CD4-positive, alpha-beta T cell treated with Interleukin-17A for 1 hour (primary cell): ENCODE data around the gene GRID2.
"Not testable (repeated sequence)": the region's sequence is repeated elsewhere in the genome, so short reads cannot be mapped to it uniquely, and the experiment has no call there.

ENCODE experiments used
- DNase-seq: peaks from one replicate; pipeline ENCODE4 v3.0.0-alpha.2; 2020

Gene GRID2

DNA sequence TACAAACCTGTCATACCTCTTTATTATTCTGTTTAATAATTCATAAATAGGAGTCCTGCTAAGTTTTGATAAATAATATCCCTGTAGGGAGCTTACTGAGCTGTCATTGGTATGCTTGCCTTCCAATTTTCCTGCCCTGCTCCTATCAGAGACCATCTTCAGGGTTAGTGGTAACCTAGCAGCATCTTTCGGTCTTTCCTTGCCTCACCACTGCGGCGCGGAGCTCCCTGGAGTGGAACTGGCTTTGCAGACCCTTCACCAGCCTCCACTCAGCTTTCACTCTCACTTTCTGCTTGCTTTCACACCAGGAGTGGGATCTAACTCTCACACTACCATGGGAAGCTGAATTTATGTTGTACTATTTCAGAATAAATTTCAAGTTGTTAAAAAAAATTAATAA, 1043.1 kb downstream of the GRID2 start:
- no peak for DNase-seq

DNA sequence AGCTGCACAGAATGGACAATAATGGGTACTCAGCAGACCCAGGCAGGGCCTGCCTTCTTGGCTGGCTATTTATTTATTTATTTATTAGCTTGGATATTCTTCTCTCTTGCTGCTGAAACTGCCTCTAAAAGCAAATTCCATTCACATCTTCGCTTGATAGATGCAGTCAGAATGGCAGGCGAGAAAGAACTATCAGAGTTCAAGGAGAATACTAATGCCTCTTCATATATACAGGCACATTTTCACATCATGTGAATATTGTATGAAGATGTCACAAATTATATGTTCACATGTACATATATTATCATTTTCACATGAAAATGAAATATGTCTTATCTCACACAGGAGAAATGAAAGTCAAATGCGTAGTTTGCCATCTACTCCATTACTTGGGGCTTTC, 1045.1 kb downstream of the GRID2 start:
- DNase-seq, result no peak

DNA sequence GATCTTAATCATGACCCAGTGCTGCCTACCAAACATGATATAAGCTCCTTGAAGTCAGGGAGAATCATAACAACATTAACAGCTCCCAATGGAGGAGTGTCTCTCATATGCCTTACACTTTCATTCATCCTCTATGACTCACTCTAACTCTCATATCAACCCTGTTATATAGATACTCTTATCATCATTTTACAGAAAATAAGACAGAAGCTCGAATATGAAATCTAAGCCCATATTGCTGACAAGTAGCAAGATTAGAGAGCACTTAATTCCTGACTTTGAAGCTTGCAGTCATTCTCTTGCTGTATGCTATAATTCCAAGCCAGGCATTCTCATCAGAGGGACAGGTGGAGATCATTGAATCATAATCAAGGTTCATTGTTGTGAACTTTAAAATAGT, 1048.1 kb downstream of the GRID2 start:
- no peak for DNase-seq

DNA sequence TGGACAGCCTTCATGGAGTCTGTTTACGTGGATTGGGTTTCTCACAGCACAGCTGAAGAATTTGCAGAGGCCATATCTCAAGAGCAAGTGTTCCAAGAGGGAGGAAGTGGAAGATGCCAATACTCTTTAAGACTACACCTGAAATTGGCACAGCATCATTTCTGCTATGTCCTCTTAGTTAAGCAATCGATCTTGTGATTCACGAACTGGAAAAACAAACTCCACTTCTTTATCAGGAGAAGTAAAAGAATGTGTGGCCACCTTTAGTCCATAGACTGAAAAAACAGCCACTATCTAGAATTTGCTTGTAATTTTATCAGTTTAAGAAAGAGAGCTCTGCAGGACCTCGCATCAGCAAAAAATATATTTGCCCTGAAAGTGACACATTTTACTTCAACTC, 1051.6 kb downstream of the GRID2 start:
- DNase-seq, result no peak

DNA sequence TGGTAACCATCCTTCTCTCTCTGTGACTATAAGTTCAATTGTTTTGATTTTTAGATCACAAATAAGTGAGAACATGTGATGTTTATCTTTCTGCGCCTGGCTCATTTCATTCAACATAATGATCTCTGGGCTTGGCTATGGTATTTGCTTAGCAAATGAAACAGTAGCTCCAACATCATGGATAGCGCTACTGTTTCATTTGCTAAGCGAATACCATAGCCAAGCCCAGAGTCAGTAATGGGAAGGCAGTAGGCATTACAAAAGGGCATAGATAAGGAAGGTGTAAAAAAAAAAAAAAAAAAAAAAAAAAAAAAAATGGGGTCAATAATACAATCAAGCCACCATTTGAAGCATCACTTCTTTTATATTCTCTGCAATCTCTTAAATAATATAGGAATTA, 1055.8 kb downstream of the GRID2 start:
- no peak for DNase-seq

DNA sequence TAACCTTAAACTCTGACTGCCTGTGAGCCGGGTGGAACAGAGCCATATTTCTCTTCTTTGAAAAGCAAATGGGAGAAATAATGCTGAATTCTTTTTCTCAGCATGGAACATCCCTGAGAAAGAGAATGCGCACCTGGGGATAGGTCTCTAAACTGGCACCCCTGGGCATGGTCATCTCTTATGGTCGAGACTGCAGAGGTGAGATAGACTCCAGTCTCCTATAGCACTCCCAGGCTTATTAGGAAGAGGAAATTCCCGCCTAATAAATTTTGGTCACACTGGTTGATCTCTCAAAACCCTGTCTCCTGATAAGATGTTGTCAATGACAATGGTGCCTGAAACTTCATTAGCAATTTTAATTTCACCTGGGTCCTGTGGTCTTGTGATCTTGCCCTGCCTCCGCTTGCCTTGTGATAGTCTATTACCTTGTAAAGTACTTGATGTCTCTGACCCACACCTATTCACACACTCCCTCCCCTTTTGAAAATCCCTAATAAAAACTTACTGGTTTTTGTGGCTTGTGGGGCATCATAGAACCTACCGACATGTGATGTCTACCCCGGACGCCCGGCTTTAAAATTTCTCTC, 1062.5 kb downstream of the GRID2 start:
- not testable (repeated sequence) for DNase-seq

DNA sequence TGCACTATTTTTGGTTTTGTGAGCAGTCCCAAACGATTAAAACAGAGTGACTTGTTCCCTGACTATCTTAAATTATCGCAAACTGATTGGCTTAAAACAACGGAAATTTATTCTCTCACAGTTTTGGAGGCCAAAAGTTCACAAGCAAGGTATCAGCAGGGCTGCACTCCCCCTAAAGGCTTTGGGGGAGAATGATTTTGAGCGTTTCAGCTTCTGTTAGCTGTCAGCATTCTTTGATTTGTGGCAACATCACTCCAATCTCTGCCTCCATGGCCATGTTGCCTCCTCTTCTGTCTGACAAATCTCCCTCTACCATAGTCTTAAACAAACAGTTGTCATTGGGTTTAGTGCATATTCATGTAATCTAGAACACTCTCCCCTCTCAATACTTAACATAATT, 1065.2 kb downstream of the GRID2 start:
- DNase-seq, result no peak

DNA sequence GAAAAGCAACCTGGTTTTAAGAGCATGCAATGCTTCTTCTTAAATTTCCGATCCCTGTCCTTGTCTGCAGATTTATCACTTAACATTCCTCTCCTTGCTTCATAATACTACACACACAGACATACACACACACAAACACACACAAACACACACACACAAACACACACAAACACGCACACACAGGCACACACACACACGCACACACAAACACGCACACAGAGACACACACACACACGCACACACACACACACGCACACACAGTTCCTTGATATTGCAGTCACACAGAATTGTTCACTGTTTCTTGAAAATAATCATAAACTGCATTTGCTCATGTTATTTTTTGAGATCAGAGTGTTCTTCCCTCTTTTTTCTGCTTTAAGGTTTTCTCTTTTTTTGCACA, 1066.5 kb downstream of the GRID2 start:
- DNase-seq, result no peak

DNA sequence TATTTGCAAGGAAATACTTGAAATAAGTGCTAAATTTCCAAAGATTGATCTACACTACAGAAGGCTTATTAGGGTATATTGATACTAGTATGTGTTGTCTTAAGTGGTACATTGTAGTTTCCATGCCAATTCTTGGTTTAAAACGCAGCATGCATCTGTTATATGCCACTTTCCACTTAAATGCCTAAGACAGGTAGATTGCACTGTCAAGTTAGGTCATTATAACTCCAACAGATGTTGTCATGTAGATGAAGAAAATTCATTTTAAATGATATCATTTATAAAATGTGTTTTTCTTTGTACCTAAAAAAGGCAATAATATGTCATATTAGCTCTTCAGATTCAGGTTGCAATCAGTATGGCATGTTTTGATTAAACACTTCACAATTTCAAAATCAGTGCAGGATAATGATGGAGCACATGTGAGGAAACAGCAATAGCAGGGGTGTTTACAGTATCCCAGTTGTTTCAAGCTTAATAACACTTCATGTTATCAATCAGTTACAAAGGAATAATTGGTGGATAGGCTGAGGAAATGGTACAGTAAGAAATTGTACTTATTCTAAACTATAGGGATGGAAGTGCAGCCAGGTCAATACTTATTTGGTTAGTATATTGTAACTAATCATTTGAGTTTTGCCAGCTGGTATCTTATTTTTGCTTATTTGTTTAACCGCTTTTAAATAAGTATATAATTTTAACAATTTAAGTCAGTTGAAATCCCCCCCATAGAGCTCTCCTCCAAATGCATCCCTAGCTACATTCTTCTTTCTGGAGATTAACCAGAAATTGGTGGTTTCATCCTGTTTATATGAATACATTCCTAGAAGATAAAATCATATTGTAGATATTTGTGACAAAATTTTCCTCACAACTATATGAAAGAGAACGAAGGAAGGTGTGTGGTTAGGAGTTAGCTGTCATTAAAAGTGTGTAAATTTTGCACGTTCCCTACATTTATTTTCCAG, 1070.4 kb downstream of the GRID2 start:
- DNase-seq, result no peak

DNA sequence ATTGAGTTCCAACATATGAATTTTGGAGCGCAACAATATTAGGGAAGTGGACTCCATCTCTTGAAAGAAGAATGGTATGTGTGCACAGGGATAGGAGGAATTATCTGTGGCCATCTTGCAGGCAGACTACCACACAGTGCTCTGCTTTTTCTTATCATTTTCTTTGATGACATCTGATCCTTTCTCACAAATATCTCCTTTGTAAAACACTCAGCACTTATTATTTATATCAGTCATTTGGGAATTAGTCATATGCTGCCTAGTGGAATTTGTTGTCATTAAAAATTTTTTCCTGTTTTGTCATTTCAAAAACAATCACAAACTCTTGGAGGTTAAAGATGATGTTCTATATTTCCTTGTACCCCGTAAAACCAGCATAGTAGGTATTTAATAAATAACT, 1080.5 kb downstream of the GRID2 start:
- no peak for DNase-seq

DNA sequence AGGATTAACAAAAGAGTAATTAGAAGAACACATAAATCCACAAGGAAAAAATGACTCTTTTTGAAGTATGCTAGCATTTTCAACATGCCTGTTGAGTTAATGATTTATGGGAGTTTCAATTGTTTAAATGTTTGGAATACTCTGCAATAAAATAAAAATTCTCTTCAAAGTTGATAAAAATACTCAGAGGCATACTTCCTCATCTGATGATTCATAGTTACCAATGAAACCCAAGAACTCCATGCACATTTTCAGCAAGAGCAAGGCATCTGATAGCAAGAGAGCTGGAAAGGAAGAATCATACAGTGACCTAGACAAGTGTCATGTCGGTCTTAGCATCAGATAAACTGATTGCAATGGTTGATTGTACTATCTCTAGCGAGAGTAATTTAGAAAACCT, 1081.1 kb downstream of the GRID2 start:
- DNase-seq, result no peak

DNA sequence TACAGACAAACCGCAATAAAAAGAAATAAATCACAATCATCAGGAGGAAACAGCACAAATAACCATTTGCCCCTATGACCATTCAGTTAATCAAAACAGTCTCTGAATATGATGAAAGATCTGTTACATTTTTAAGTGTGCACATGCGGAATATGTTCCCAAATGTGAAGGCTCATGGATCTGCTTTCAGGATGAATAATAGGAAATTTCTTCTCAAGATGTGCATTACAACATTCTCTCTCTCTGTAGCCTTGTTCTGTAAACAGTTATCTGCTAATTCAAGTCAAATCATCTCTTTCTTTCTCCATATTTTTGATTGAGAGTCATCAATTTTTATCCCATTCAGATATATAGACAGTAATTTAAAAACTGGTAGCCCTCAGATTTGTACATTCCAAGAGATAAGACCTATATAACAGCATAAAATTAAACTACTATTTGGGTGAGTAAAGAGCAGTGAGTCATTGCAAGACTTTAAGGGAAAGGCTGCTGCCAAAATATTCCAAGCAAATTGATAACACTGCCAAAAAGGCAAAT, 1090.8 kb downstream of the GRID2 start:
- DNase-seq, result no peak

DNA sequence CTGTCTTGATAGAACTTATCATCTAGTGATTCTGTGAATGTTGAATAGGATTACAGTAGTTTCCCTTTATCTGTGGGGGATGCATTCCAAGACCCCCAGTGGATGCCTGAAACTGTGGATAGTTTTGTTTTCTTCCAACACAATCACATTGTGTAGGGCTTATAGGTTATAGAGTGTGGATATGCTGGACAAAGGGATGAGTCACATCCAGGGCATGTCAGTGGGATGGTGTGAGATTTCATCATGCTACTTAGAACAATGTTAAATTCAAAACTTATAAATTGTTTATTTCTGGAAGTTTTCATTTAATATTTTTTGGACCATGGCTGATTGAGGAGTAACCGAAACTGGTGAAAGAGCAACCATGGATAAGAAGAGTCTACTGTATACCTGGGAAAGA, 1092.5 kb downstream of the GRID2 start:
- no peak for DNase-seq

DNA sequence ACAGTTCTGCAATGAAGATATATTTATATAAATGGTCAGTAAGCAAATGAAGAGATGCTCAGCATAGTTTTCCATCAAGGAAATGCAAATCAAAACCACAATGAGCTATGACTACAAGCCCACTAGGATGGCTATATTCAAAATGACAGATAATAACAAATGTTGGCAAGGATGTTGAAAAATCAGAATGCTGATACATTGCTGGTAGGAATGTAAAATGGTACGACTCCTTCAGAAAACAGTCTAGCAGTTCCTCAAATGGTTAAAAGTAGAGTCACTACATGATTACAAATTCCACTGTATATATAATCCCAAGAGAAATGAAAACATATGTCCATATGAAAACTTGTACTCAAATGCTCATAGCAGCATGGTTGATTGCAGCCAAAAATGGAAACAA, 1099.8 kb downstream of the GRID2 start:
- no peak for DNase-seq

DNA sequence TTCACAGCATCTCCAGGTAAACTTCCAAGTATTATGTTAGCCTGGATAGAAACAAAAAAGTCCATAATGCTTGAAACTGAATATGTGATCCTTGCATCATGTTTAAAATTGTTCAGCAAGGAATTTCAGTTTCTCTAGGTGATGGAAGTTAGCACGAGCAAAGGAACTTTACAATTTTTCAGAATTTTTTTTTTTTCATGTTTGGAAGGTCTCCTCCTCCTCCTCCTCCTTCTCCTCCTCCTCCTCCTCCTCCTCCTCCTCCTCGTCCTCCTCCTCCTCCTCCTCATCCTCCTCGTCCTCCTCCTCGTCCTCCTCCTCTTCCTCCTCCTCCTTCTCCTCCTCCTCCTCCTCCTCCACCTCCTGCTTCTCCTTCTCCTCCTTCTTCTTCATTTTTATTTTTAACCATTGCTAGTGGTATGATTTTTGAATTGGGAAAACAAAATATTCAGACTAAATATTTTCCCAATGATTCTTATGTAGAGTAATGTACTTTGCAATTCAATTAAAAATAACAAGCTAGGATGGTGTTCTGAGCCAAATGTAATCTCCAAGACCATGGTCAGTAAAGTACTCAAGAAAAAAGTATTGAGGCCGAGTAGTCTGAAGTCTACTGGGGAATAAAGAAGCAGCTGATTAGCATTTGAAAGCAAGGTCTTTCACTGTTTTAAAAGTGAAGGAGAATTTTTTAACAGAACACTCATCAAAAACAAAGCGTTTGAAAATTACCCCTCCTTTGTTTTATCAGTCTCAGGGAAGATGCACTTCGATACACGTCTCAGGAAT, 1103.9 kb downstream of the GRID2 start:
- DNase-seq, result no peak

DNA sequence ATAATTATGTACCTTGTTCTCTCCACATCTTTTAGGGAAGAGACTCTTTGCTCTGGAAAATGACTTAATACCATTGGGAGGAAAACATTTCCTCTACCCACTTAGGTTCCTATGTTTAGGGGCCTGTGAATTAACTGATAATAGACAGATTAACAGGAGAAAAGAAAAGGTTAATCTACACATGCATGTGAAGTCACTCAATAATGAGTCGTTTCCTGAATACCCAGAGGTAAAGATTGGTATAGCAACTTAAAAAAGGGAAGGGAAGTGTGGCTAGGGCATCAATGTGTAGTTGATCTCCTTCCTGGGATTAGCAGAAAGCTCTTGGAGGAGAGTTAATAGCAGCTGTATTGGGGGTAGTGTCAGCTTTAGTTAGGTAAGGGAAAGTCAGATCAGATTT, 1105.3 kb downstream of the GRID2 start:
- no peak for DNase-seq

DNA sequence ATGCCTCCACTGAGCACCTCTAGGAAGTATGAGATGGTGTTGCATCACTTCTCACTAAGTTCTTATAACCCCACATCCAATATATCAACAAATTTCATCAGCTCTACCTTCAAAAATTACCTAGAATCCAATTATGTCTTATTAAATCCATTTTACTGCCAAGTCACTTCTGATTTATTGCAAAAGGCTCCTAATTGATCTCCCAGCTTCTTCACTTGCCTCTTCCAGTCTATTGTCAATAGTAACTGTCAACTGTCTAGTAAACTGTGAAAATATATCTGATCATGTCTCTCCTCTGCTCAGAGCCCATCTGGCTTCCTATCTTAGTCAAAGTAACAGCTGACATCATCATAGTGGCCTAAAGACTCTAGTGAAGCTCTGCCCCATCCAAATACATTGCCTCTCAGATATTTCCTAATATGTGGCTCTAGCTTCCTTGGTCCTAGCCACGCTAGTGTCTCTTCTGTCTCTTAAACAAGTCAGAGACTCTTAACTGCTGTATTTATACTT, 1110.3 kb downstream of the GRID2 start:
- DNase-seq, result no peak

DNA sequence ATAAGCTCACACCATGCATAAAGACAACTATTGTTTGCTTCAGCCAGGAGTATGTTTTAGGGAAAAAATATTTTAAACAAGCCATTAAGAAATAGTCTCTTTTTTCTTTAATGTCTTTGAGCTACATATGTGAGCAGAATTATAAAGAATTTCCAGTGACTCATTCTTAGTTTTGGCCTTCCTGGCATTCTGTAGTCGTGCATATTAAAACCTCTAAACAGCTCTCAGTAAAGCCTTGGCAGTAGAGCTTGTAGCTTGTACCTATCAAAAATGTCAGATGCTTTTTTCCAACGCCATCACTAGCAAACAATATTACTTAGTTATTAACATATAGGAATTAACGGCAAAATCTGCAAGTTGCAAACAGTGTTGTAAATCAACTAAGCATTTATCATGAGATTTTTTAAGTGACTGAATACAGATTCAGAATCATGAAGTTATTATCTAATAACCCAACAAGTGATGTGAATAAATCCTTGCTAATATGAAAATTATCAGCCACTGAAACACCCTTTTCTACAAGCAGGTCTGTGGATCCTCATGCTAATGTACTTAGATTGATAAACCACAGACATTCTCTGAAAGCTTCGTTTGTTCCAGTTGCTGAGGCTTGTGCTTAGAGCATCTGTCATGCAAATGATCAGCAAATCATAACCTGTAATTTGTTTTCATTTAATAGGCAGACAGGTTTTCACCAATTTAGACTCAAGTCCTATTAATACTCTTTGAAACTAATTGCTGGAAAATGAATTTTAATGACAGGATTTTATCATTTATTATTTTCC, 1112.8 kb downstream of the GRID2 start:
- no peak for DNase-seq

DNA sequence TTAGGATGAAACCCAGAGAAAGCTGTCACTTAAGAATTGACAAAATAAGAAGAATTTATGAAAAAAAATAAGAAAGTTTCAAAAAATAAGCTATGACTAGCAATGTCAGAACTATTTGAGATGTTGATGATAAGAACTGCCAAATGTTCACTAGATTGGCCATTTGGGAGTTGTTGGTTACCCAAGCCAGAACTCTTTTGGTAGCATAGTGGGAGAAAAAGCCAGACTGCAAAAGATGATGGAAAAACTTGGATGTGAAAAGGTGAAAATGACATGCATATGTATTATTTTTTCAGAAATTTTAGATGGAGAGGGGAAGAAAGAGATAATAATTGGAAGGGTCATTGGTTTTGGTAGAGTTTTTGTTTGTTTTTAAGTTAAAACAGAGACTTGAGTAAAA, 1127.6 kb downstream of the GRID2 start:
- DNase-seq, result no peak

DNA sequence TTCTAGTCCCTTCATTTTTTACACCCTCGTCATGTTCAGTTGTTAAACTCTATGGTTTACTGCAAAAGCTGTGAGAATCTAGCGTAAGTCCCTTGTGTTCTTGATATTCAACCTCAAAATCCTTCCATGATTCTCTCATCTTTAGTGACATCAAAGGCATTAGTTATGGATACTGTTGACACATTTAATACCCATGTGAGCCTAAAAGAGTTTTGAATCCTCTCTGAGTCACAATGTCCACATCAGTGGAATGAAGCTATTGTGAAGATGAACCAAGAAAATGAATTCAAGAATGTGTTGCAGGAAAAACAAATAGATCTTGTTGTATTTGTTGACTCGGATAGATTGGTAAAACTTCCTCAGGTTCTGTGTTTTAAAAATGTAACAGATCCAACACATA, 1130.1 kb downstream of the GRID2 start:
- DNase-seq, result no peak

DNA sequence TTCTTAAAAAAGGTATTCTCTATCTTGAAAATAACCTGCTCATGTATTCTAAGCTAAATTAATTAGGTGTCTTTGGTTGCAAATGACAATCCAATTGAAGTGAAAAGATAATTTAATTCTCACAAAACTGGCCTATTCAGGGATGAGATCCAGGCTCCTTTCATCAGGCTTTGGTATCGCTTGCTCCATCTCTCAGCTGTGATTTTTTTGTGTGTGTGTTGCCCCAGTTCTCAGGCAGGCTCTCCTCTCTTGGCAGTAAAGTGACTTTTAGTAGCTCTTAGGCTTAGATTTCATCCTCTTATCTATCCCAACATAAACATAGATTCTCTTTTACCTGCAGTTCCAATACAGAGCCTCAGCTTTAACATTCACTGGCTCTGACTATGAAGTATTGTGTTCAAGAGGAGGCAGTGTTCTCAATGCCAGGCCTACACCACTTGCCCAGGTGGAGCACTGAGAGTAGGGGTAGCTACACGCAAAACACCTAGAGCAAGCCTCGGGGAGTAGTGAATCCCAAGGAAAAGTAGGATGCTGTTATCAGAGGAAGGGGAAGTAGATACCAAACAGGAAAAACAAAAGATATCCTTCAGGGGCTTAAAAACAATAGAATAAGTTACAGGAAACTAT, 1132.3 kb downstream of the GRID2 start:
- no peak for DNase-seq

DNA sequence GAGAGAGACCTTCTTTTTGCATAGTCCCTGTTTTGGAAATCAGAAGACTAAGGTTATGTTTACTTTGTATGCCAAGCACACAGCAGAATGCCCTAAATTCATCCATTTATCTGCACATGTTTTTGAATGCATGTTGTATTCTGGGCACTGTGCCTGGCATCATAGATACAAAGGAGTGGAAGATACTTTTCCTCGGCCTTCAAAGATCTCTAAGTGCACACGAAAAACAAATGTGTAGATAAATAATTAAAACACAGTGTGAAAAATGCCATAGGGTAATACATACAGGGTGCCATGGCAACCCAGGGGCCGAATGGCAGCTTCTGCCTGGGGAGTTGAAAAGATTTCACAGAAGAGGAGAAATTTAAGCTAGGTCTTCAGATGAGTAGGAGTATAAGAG, 1134.2 kb downstream of the GRID2 start:
- no peak for DNase-seq
